HL-60 (cell line): ENCODE results near the gene ZSWIM6.
"Not testable (repeated sequence)": the region's sequence is repeated elsewhere in the genome, so short reads cannot be mapped to it uniquely, and the experiment has no call there.

Experiments
- DNase-seq, 2 experiments: peaks; one replicate each; pipeline ENCODE4 v3.0.0-alpha.2; 2010 to 2020; ENCODE audit warnings: low read depth in 1 of 2, low spot score in 1 of 2
- H3K27ac ChIP-seq: fragments of 250-450 bp; sonication (Bioruptor Pico); replicated peaks from 2 replicates; pipeline ENCODE4 v1.5.1; 2020; ENCODE audit warnings: mild to moderate bottlenecking, moderate library complexity
- H3K27me3 ChIP-seq: fragments of 250-450 bp; sonication (Bioruptor Pico); 2 replicates; pipeline ENCODE4 v1.5.1; 2021; ENCODE audit warnings: mild to moderate bottlenecking, moderate library complexity; ENCODE audit not compliant: insufficient read depth, poor library complexity, severe bottlenecking
- H3K4me3 ChIP-seq: replicated peaks from 2 replicates; pipeline ENCODE4 v1.5.1; 2011; ENCODE audit warnings: mild to moderate bottlenecking, control low read depth, low read length; ENCODE audit not compliant: insufficient read depth
- CTCF ChIP-seq: IDR thresholded peaks from one replicate; pipeline ENCODE4 v1.5.1; 2011; ENCODE audit warnings: low read length, control low read depth, inconsistent platforms; ENCODE audit not compliant: insufficient read depth
- GABPA ChIP-seq: IDR thresholded peaks from 2 replicates; pipeline ENCODE4 v1.6.1; 2012; ENCODE audit warnings: low read depth
- POLR2AphosphoS5 ChIP-seq: IDR thresholded peaks from 2 replicates; pipeline ENCODE4 v1.6.1; 2012; ENCODE audit warnings: low read depth
- REST ChIP-seq: IDR thresholded peaks from 2 replicates; pipeline ENCODE4 v1.6.1; 2012; ENCODE audit warnings: low read depth; ENCODE audit not compliant: insufficient replicate concordance
- SPI1 ChIP-seq: IDR thresholded peaks from 2 replicates; pipeline ENCODE4 v1.6.1; 2012; ENCODE audit warnings: low read depth, mild to moderate bottlenecking, borderline replicate concordance

Gene ZSWIM6

DNA sequence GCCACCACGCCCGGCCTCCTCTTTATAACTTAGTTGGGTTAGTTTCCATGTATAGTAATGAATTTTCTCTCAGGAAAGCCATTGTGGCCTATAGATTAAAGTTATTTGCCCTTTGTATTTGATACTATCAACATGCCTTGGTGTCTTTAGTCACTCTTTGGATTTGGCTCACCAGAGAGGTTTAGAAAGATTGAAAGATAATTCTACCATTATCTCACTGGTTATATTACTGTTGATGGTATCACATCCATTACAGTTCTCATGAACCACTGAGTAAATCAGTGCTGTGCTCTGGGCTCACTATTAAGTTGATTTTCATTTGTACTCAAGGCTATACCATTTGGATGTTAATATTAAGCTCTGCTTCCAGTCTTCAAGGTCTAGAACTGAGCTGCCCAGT is 87.0 kb downstream of the ZSWIM6 start:
- no peak for DNase-seq
- Histone ChIP-seq H3K4me3 (no peak overlapping the region), H3K27ac (no peak overlapping the region), H3K27me3 (no peaks in the 10 kb centered on the region)
- TF ChIP-seq POLR2AphosphoS5 (no peak), REST (no peak), SPI1 (no peak), GABPA (no peak), CTCF (no peak)

- Histone ChIP-seq H3K4me3 (no peak overlapping the region), H3K27ac (no peak overlapping the region), H3K27me3 (no peaks in the 10 kb centered on the region)
- TF ChIP-seq CTCF (no peak), SPI1 (no peak)
- no peak for DNase-seq
Measured at GRCh38 chr5:61420016-61420415, 88.0 kb downstream of the ZSWIM6 start.

- DNase-seq, H3K27me3 ChIP-seq, H3K4me3 ChIP-seq, H3K27ac ChIP-seq: not testable (repeated sequence)
Measured at GRCh38 chr5:61421262-61421661, 89.2 kb downstream of the ZSWIM6 start.

DNA sequence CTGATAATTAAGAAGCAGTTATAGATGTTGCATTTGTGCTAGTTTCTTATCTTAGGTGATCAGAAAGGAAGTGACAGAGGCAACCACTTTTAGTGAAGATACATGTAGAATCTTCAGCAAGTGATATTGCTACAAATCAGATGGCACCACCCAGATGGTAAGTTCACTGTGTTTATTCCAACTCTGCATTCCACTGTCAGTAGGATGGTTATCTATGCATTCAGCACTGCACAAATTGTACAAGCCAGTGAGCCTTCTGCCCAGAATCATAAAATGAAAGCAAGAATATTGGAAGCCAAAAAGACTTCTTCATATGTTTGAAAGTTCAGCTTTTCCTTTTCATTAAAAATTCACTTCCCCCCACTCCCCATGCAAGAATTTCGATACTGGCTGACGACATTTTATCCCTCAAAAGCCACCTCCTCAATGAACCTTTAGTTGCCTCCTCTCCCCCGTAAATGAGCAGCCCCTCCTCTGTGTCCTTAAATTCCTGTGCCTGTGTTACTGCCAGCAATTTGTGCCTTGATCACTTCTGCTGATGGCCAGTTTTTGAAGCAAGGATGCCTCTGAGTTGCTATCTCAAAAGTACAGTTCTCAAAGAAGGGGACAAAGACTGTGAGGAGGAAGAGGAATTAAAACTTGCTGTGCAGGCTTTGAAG is 91.6 kb downstream of the ZSWIM6 start:
- no peak for DNase-seq
- TF ChIP-seq SPI1 (no peak), GABPA (no peak), POLR2AphosphoS5 (no peak), REST (no peak), CTCF (no peak)
- Histone ChIP-seq H3K27ac (no peak overlapping the region), H3K4me3 (no peak overlapping the region), H3K27me3 (no peaks in the 10 kb centered on the region)
